HG03457 (cell line): ENCODE data around the gene MAST4.
"Not testable (repeated sequence)": the region's sequence is repeated elsewhere in the genome, so short reads cannot be mapped to it uniquely, and the experiment has no call there.

Experiments used
- ATAC-seq: cut with Tn5 transposase; IDR thresholded peaks from one replicate; pipeline ENCODE4 v1.9.1; 2021; ENCODE audit warnings: moderate number of reproducible peaks; ENCODE audit not compliant: unreplicated experiment

The MAST4 gene

DNA sequence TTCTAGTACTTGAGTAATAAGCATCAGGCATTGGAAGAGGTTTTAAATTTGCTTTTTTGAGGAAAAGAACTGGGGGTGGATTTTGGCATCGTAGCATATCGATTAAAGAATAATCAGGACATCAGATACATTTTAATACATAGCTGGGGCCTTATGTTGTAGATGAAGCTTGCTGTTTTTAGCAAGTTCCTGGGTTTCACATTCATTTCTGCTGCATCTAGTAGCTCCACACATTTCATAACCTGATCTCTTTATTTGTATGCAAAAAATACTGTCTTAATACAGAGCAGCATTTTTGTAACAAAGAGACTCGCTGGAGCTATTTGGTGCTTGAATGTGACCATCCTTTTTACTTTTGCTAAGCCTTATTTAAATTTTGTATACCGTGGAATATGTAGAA is 571.9 kb downstream of the MAST4 start:
- ATAC-seq, result no peak

DNA sequence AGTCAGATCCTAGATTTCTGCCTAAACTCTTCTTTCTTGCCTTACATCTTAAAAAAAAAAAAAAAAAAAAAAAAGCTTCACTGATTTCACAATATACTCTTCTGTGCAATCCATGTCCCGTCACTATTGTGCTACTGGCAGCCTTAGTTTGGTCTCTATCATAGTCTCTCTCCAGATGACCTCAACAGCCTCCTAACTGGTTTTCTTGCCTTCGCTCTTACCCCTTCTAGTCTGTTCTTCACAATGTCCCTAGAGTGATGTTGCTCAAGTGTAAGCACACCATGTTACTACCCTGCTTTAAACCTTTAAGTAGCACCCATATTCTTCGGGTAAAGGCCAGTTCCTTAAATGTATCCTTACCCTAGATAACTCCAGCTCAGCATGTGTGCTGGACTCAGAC is 574.6 kb downstream of the MAST4 start:
- ATAC-seq, result no peak

DNA sequence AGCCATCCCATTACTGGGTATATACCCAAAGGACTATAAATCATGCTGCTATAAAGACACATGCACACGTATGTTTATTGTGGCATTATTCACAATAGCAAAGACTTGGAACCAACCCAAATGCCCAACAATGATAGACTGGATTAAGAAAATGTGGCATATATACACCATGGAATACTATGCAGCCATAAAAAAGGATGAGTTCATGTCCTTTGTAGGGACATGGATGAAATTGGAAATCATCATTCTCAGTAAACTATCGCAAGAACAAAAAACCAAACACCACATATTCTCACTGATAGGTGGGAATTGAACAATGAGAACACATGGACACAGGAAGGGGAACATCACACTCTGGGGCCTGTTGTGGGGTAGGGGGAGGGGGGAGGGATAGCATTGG is 577.2 kb downstream of the MAST4 start:
- ATAC-seq, result not testable (repeated sequence)

DNA sequence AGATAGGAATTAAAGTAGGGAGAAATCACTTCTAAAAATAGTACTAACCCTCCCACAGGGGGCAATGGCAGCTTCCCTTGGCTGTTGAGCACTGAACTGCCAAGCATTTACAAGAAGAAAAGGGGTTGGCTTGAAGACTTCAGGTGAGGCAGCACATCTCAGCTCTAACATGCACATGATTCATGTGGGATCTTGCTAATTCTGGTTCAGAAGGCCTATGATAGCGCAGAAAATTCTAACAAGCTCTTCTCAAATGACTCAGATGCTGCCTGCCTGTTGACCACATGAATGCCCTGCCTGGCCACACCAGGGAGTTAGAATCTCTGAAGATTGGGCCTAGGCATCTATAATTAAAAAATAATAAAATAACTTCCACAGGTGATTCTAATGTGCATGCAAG is 577.8 kb downstream of the MAST4 start:
- ATAC-seq, result no peak

DNA sequence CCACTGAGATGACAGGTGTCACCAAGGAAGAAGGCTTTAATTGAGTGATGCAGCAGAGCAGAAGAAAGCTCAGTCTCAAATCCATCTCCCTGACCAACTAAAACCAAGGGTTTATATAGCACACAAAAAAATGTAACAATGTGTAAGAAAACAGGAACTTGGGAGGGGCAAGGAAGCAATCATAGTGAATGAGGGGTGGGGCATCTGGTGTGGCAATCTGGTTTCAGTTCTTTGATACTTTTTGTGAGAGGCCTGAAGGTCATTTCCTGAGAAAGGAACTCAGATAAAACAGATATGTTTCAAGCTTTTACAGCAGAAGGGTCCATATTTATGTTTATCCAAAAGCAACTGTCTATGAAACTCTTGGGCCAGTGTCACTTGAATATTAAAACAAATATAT is 580.7 kb downstream of the MAST4 start:
- ATAC-seq, result no peak

DNA sequence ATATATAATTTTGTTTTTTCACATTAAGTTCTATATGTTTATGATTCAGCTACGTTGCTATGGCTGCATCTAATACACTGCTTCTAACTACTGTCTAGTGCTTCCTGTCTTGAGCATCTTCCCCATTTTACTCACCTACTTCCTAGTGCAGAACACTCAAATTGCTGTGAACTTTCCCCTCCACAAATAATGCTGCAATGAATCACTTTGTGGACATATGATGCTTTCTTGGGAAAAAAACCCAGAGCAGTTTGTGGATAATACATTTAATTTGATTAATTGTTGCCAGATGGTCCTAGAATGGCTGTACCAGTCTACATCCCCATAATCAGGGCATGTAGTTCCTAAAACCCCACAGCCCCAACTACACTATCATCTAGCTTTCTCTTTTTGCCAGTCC is 581.9 kb downstream of the MAST4 start:
- ATAC-seq, result no peak

DNA sequence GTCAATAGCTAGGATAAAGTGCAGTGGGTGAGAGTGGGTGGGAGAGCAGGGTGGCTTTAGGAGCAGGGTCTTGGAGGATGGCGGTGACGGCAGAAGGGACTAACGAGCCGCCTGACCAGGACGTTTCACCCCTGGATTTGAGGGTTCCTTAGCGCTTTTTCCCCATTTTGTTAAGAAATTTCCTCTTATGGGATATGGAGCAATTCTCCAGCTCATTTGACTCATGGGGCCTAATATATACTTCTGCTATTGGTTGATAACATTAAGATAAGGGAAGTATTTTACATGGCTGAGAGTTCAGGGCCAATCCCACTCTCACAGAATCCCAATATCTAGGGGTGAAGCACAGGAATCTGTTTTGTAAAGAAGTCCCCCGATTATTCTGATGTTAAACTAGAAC is 582.8 kb downstream of the MAST4 start:
- ATAC-seq, result no peak

DNA sequence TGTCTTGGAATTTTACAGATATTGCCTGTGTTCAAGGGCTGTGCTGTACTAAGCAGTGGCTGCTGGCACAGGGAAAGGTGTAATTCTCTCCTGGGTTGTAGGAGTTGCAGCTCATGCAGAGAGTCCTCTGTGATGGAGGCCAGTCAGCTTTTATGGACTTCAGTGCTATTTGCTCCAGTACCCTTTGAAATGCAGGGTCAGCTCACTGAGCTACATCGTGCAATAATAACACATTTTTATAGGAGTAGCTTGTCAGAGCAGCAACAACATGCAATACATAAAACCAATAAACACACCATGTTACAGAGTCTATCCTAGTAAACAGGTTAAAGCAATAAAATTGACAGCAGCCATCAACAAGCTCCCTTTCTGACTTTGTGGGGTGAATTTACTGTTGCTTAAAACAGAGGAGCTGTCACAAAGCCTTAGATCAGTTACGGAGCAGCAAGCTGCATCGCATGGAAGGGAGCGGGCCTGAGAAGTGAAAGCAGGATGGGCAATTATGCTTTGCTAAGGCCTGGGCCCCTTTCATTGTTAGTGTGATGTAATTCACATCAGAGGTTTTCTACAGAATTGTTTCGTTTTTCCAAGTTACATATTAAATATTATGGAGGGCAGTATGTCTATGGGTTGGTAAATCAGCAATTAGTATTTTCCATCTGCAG is 583.6 kb downstream of the MAST4 start:
- ATAC-seq, result no peak

DNA sequence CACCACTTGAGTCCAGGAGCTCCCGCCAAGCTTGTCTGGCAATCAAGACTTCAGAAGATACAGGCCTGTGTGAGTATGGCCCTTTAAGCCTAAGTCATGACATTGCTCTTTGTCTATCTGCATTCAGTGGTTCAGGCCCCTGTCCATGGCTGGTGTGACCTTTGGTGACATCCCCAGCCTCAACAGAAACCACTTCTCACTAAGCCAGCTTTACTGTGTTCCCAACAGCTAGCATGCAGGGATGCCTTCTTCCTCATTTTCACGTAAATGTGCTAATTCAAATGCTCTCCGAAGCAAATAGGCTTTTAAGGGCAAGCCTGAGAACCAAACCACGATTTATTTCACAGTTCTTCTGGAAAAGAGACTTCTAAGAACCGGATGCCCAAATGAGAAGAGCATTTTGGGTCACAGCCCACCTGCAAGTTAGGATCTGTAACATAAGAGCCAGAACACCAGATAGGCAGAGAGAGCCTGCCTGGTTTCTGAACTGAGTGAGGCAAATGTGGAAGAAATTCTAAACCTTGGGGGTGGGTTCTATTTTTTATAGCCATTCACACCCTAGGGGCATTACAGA is 585.5 kb downstream of the MAST4 start:
- no peak for ATAC-seq

DNA sequence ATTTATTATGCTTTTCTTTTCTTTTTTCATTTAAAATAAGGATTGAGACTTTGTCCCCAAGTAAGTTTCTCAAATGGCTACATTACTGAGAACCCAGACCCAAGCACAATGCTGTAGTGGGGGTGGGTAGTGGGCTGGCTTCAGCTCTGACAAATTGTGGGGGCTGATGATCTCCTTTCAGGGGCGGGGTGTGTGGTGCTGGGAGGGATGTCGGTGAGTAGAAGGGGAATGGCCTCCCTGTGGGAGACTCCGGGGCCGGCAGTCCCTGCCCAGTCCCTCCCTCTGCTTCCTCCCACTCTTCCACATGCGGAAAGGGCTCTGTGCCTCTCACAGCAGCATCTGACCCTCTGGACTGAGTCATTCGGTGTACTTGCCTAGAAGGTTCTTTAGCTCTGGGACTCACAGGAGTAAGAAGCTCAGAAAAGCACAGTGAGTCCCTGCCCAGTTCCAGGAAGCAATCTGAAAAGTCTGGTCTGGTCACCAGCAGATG is 586.2 kb downstream of the MAST4 start:
- ATAC-seq, result no peak

DNA sequence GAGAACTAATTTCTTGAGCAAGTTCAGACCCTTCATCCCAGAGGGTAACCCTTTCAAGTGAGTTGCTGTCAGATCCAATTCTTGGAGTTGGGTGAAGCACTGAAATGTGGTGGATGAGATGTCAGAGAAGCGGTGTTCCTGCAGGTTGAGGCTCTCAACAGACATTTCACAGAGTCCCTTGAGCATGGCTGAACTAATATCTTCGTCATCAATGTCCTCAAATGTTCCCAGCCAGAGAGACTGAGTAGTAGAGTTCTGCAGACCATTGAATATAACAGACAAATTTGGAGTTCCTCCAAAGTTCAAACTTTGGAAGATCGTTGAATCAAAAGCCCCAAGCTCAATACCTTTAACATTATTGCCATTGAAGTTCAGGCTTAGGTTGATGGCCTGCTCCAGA is 587.7 kb downstream of the MAST4 start:
- ATAC-seq, result no peak

DNA sequence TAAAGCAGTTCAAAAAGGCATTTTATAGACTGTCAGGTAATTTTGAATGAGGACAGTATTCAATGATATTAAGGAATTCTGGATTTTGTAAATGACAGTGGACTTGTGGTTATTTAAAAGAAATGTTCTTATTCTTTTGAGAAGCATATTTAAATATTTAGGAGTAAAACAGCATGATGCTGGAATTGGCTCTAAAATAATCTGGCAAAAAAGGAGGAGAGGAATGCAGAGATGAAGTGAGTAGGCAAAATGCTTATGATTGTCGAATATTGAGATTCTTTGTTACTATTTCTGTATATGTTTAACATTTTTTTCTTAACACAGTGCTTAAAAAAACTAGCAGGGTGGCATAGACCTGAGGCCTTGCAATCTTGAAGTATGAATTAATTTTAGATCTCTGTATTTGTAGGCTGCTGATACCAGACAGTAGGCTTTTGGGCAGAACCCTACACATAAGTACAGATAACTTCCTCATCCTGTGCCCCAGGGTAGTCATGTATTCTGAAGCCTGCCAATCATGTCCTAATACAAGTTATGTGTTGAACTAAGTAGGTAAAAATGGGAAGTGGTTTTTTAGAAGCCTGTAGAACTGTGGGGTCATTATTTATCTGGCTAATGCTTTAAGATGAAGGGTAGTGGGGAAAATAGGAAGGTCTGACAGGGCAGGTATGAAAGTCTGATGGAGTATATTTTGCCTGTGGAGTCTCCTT is 591.0 kb downstream of the MAST4 start:
- no peak for ATAC-seq

DNA sequence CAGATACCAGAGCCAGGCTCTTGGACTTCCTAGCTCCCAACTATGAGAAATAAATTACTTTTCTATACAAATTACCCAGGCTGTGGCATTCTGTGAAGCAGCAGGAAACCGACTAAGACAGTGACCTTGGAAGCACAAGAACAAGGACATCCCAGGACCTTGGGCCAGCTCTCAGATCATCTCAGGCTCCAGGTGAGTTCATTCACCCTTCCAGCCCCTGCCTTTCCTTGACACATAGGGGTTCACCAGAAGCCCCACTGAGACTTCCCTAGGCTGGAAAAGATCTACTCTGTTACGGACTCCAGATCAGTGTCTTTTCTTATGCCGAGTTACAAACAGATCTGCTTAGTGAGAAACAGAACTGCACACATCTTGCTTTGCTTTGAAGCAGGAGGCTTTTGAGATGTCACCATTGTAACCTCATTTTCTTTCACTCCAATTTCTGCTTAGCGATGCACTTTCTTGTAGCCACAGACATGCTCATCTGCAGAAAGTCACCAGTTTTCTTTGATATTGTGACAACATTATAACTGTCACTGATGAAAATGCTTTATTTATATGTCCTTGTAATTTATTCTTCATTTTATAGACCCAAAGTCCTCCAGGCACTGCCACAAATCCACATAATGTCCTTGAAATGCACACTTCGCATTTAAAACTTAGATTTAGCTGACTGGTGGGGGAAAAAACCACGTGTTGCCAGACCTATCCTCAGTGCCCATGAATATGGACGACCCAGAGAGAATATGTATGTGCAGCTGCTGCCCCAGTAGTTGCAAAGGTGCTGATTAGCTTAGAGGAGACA is 592.3 kb downstream of the MAST4 start:
- ATAC-seq, result no peak

DNA sequence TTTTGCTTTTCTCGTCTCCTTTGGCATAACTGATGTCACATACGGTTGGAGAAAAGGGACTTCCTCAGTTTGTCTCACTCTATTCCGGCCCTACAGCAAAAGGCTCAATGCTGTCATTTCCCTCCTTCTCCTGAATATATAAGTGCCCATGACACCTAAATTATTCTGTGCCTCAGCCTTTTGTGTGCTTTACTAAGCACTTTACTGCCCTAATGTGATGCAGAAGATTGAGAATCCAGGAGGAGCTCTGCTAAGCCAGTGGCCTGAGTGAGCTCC is 592.8 kb downstream of the MAST4 start:
- ATAC-seq, result no peak

DNA sequence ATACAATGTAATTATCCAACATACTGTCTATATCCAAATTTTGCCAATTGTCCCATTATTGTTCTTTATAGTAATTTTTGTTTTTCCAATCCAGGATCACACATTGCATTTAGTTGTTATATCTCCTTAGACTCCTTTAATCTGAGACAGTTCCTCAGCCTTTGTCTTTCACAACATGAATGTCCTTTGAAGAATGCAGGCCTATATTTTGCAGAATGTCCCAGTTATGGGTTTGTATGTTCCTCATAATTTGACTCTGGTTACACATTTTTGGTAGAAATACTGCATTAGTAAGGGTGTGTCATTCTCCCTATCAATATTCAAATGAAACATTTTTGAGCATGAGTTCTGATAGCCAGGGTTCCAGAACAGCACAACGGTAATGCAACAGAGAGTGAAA is 593.7 kb downstream of the MAST4 start:
- no peak for ATAC-seq

DNA sequence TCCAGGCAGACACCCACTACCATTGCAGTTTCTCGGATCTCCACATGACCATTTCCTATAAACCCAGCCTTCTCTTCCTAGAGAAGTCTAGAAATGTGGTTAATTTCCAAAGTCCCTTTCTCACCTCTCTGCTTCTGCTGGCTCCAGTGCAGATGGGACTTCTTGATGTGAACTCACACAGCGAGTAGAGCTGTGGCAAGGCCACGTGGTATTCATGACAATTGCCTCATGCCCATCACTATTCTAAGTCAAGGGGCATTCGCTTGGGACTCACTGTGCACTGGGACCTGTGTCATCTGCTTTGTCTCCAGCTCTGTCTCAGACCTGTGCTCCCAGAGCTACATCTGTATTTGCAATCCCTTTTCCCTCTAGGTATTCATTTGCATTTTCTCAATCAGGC is 594.2 kb downstream of the MAST4 start:
- ATAC-seq, result no peak

DNA sequence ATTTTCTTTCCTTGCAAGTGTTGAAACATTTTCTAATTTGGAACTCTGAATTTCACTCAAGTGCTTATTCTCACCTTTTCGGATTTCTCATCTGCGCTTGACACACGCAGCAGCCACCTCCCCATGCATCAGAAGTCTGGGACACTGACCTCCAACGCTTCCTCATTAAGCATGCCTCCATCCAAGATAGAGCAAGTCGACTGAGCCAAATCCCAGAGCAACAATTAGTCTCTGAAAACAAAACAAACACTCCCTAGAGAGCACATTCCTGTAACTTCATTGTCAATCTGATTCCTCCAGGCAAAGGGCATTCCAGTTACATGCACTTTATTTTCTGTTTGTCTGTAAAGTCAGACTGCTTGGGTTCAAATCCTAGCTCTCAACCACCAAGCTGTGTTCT is 594.7 kb downstream of the MAST4 start:
- ATAC-seq, result no peak

DNA sequence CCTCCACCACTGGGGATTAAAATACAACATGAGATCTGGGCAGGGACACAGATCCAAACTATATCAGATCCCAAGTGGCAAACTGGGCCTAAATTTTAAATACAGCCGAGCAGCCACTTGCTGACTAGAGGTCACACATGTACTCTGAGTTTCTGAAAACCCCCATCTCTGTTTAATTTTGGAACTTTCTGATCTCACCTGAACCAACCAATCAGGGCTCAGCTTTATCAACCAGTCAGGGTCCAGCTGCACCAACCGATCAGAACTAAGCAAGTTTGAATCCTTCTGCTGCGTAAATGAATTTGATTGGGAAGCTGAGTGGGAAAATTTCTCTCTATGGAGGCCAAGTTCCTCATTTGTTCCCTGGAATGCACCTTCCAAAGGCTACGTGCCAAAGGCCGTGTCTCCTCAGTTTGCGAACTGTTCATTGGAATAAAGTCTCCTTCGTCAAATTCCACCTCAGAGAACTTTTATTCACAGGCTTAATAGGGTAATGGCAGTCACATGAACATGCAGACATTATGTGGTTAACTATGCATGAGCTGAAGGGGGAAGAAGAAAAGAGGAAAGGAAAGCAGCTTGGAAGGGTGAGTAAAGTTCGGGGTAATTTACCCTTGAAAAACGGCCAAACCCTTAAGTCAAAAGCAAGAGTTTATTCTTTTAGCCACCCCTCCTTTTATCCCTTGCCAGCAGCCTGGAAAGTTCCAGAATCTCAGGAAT is 596.7 kb downstream of the MAST4 start:
- no peak for ATAC-seq

DNA sequence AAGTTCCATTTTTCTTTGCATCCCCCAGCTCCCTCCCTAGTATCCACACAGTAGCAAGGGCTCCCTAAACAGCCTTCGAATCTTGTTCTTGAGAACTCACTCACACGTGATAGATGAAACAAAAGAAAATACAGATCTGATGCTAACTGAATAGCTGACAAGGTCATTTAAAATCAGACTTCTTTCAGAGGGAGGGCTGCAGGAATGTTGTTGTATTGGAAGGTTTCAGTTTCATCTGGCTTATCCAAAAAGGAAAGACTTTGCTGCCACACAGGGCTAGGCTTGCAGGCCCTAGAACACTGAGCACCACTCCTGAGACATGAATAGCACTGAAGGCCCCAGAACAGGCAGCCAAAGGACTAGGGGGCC is 597.2 kb downstream of the MAST4 start:
- ATAC-seq, result no peak

DNA sequence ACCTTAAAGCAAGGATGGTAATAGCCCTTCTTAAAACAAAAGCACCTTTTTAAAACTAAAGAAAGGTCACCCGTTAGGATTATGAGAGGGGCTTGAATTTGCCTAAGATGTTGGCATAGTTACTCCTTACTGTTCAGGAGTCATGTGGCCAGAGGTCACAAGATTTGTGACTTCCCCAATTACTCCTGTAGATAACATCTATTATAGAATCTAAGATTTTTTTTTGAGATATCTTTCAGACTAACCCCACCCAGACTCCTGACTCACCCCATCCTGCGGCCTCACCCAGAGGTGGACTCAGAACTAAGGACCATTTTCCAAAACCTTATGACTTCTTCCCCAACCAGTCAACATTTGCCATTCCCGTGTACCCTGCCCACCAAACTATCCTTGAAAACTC is 598.0 kb downstream of the MAST4 start:
- ATAC-seq, result no peak
